ENCODE results near the gene EPS8.

EPS8 gene

GRCh38 chr12:15605881-15606590 lies 183.2 kb downstream of the EPS8 start:
- H3K9ac ChIP-seq (ENCODE audit: insufficient read length, low read depth), result no peak overlapping the region
- H3K4me3 ChIP-seq (ENCODE audit: insufficient read length, low read depth), result no peak overlapping the region
- H3K36me3 ChIP-seq (ENCODE audit: insufficient read depth, insufficient read length, low read length), result no peaks in the 10 kb centered on the region
- no peaks in the 10 kb centered on the region for H3K9me3 ChIP-seq (ENCODE audit: insufficient read depth, low read length)
- H3K4me1 ChIP-seq (ENCODE audit: insufficient read depth, insufficient read length), result no peaks in the 10 kb centered on the region
- no peak for DNase-seq (ENCODE audit: low read depth, low spot score)
- H3K27me3 ChIP-seq (ENCODE audit: insufficient read depth, insufficient read length), result no peaks in the 10 kb centered on the region
- no peak for TF ChIP-seq SUZ12 (IDR thresholded peaks at IDR 0.05; ENCODE audit: extremely low read depth, insufficient read depth, insufficient read length)
- no peak for TF ChIP-seq YY1 (IDR thresholded peaks at IDR 0.05; ENCODE audit: insufficient read depth, insufficient read length)

- TF ChIP-seq SUZ12 (IDR thresholded peaks at IDR 0.05; ENCODE audit: extremely low read depth, insufficient read depth, insufficient read length) (no peak), YY1 (IDR thresholded peaks at IDR 0.05; ENCODE audit: insufficient read depth, insufficient read length) (no peak), ZNF274 (IDR thresholded peaks at IDR 0.05; ENCODE audit: low read depth, low read length) (no peak)
- H3K4me1 ChIP-seq (ENCODE audit: insufficient read depth, insufficient read length), result no peaks in the 10 kb centered on the region
- no peaks in the 10 kb centered on the region for H3K9me3 ChIP-seq (ENCODE audit: insufficient read depth, low read length)
- H3K9ac ChIP-seq (ENCODE audit: insufficient read length, low read depth), result no peak overlapping the region
- H3K36me3 ChIP-seq (ENCODE audit: insufficient read depth, insufficient read length, low read length), result no peaks in the 10 kb centered on the region
- no peak for DNase-seq (ENCODE audit: low read depth, low spot score)
- H3K27me3 ChIP-seq (ENCODE audit: insufficient read depth, insufficient read length), result no peaks in the 10 kb centered on the region
- no peak overlapping the region for H3K4me3 ChIP-seq (ENCODE audit: insufficient read length, low read depth)
Observed at GRCh38 chr12:15603474-15604085, 185.6 kb downstream of the EPS8 start.

- H3K4me1 ChIP-seq (ENCODE audit: insufficient read depth, insufficient read length), result no peaks in the 10 kb centered on the region
Observed at GRCh38 chr12:15602051-15602672, 187.0 kb downstream of the EPS8 start.

DNA sequence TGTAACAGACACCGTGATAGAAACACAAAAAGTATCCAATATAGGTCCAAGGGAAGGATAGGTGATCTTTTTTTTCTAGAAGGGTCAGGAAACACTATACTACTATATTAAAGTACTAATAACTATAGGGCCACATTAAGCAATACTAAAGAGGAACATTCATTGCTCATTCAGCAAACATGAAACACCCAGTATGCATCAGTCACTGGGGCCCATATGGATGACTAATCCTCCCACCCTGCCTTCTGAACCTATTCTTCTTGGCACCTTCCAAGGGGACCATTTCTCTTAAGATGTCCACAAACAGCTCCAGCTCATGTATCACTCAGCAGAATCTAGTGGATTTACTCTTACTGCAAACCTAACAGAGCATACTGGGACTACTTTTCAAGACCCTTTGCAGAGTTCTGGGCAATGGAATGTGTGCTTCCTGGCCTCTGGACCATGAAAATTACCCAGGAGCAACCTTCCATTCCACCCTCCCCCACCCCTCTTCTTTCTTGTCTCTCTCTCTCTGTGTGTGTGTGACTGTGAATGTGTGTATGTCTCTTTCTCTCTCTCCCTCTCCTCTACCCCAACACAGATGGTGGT lies 187.9 kb downstream of the EPS8 start:
- DNase-seq (ENCODE audit: low read depth, low spot score), result no peak
- H3K4me3 ChIP-seq (ENCODE audit: insufficient read length, low read depth), result no peak overlapping the region

More at GRCh38 chr12:15602051-15602672, 187.0 kb downstream of the EPS8 start:
- Histone ChIP-seq H3K36me3 (ENCODE audit: insufficient read depth, insufficient read length, low read length) (no peaks in the 10 kb centered on the region), H3K4me3 (ENCODE audit: insufficient read length, low read depth) (no peak overlapping the region), H3K9ac (ENCODE audit: insufficient read length, low read depth) (no peak overlapping the region), H3K27me3 (ENCODE audit: insufficient read depth, insufficient read length) (no peaks in the 10 kb centered on the region), H3K9me3 (ENCODE audit: insufficient read depth, low read length) (no peaks in the 10 kb centered on the region)
- no peak for TF ChIP-seq ZNF274 (IDR thresholded peaks at IDR 0.05; ENCODE audit: low read depth, low read length)
- TF ChIP-seq YY1 (IDR thresholded peaks at IDR 0.05; ENCODE audit: insufficient read depth, insufficient read length), result no peak
- no peak for TF ChIP-seq SUZ12 (IDR thresholded peaks at IDR 0.05; ENCODE audit: extremely low read depth, insufficient read depth, insufficient read length)
- DNase-seq (ENCODE audit: low read depth, low spot score), result no peak

GRCh38 chr12:15600223-15600935 lies 188.8 kb downstream of the EPS8 start:
- TF ChIP-seq SUZ12 (IDR thresholded peaks at IDR 0.05; ENCODE audit: extremely low read depth, insufficient read depth, insufficient read length), result no peak
- TF ChIP-seq ZNF274 (IDR thresholded peaks at IDR 0.05; ENCODE audit: low read depth, low read length), result no peak
- TF ChIP-seq YY1 (IDR thresholded peaks at IDR 0.05; ENCODE audit: insufficient read depth, insufficient read length), result no peak
- no peak overlapping the region for H3K4me3 ChIP-seq (ENCODE audit: insufficient read length, low read depth)
- H3K27me3 ChIP-seq (ENCODE audit: insufficient read depth, insufficient read length), result no peaks in the 10 kb centered on the region
- H3K9me3 ChIP-seq (ENCODE audit: insufficient read depth, low read length), result no peaks in the 10 kb centered on the region
- no peaks in the 10 kb centered on the region for H3K36me3 ChIP-seq (ENCODE audit: insufficient read depth, insufficient read length, low read length)
- DNase-seq (ENCODE audit: low read depth, low spot score), result no peak
- no peaks in the 10 kb centered on the region for H3K4me1 ChIP-seq (ENCODE audit: insufficient read depth, insufficient read length)
- no peak overlapping the region for H3K9ac ChIP-seq (ENCODE audit: insufficient read length, low read depth)

More for the DNA sequence above, 187.9 kb downstream of the EPS8 start:
- TF ChIP-seq ZNF274 (IDR thresholded peaks at IDR 0.05; ENCODE audit: low read depth, low read length), result no peak
- TF ChIP-seq SUZ12 (IDR thresholded peaks at IDR 0.05; ENCODE audit: extremely low read depth, insufficient read depth, insufficient read length), result no peak
- TF ChIP-seq YY1 (IDR thresholded peaks at IDR 0.05; ENCODE audit: insufficient read depth, insufficient read length), result no peak
- Histone ChIP-seq H3K36me3 (ENCODE audit: insufficient read depth, insufficient read length, low read length) (no peaks in the 10 kb centered on the region), H3K9ac (ENCODE audit: insufficient read length, low read depth) (no peak overlapping the region), H3K27me3 (ENCODE audit: insufficient read depth, insufficient read length) (no peaks in the 10 kb centered on the region), H3K4me1 (ENCODE audit: insufficient read depth, insufficient read length) (no peaks in the 10 kb centered on the region), H3K9me3 (ENCODE audit: insufficient read depth, low read length) (no peaks in the 10 kb centered on the region)

DNA sequence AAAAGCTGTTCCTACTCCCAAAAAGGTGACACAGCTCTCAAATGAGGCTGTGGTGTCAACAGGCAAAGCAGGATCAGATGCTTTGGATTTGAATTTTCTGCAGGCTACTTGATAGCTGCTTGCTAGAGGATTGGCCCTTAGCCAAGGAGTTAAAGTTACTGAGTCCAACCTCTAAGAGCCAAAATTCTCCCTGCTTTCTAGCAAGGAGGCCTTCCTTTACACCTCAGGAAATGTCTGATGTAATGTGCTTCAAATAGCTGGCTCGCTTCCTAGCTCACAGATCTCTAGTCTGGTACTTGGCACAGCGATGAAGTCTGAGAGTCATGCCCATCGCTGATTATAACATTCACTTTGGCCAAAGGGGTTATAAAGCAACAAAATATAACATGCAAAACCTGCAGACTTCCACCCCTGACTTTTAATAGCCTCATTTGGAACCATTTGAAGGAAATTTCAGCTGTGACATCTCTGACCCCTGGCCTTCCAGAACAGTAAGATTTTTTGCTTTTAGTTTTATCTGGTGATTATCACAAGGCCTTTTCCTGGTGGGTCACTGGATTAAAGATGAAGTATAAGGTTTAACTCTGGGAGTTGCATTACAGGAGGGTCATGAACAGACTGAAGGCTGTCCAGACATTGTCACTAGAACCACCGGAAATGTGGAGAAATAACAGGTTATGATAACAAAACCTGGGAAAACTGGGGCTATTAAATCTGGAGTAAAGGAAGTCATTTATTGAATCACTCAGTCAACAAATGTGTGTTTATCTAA lies 189.7 kb downstream of the EPS8 start:
- Histone ChIP-seq H3K9me3 (ENCODE audit: insufficient read depth, low read length) (no peaks in the 10 kb centered on the region), H3K27me3 (ENCODE audit: insufficient read depth, insufficient read length) (no peaks in the 10 kb centered on the region), H3K4me1 (ENCODE audit: insufficient read depth, insufficient read length) (no peaks in the 10 kb centered on the region), H3K4me3 (ENCODE audit: insufficient read length, low read depth) (no peak overlapping the region), H3K36me3 (ENCODE audit: insufficient read depth, insufficient read length, low read length) (no peaks in the 10 kb centered on the region), H3K9ac (ENCODE audit: insufficient read length, low read depth) (no peak overlapping the region)
- DNase-seq (ENCODE audit: low read depth, low spot score), result no peak
- TF ChIP-seq SUZ12 (IDR thresholded peaks at IDR 0.05; ENCODE audit: extremely low read depth, insufficient read depth, insufficient read length) (no peak), ZNF274 (IDR thresholded peaks at IDR 0.05; ENCODE audit: low read depth, low read length) (no peak), YY1 (IDR thresholded peaks at IDR 0.05; ENCODE audit: insufficient read depth, insufficient read length) (no peak)
